GM19351 (cell line): Measurements from ENCODE around the gene KRT25.

Experiments used
- ATAC-seq: cut with Tn5 transposase; IDR thresholded peaks from one replicate; pipeline ENCODE4 v1.9.1; 2021; ENCODE audit warnings: mild to moderate bottlenecking, moderate library complexity; ENCODE audit not compliant: unreplicated experiment

Gene KRT25

DNA sequence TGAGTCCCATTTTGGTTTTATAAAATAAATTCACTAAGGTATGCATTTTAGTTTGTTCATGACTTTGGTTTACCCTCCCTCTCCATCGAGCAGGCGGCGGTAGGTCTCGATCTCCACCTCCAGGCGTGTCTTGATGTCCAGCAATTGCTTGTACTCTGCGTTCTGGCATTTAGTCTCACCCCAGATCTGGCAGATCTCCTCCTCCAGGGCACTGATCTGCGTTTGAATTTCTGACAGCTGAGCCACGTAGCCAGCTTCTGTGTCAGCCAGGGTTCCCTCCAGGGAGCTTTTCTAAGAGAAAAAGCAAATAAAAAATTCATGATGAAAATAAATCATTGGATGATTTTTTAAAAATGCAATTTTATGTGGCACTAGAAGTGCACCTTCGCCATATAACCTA lies 55.8 kb downstream of the KRT25 start:
- no peak for ATAC-seq
